Hepatocyte (in vitro differentiated cells): ENCODE measurements around the gene PLAAT3.

Experiments
- EZH2 ChIP-seq: fragments of 200-600 bp; sonication (generic); IDR thresholded peaks from 2 replicates; pipeline ENCODE4 v1.6.1; 2016; ENCODE audit warnings: antibody characterized with exemption, mild to moderate bottlenecking, borderline replicate concordance
- TF ChIP-seq, protein P1 (sequence below): fragments of 200-600 bp; sonication (generic); IDR thresholded peaks from 2 replicates; pipeline ENCODE4 v1.5.1; 2016; ENCODE audit warnings: antibody characterized with exemption, mild to moderate bottlenecking; ENCODE audit not compliant: poor library complexity

DNA sequence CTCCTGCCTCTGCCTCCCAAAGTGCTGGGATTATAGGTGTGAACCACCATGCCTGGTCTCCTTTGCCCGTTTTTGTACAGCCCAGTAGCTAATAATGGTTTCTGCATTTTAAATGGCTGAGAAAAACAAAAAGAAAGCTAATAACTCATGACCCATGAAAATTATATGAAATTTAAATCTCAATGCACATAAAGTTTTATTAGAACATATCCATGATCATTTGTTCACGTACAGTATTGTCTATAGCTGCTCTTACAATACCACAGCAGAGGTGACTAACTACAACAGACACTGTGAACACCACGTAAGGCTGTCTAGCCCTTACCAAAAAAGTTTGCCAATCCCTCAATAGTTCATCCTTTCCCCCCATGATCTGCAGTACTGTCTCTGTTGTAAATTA is 44.7 kb downstream of the PLAAT3 start:
- no peak for TF ChIP-seq EZH2
- TF ChIP-seq, protein P1, sequence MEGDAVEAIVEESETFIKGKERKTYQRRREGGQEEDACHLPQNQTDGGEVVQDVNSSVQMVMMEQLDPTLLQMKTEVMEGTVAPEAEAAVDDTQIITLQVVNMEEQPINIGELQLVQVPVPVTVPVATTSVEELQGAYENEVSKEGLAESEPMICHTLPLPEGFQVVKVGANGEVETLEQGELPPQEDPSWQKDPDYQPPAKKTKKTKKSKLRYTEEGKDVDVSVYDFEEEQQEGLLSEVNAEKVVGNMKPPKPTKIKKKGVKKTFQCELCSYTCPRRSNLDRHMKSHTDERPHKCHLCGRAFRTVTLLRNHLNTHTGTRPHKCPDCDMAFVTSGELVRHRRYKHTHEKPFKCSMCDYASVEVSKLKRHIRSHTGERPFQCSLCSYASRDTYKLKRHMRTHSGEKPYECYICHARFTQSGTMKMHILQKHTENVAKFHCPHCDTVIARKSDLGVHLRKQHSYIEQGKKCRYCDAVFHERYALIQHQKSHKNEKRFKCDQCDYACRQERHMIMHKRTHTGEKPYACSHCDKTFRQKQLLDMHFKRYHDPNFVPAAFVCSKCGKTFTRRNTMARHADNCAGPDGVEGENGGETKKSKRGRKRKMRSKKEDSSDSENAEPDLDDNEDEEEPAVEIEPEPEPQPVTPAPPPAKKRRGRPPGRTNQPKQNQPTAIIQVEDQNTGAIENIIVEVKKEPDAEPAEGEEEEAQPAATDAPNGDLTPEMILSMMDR: no peak
